Measurements from ENCODE around the gene PPP1R9A.

PPP1R9A gene

GRCh38 chr7:95323410-95324129, 416.2 kb downstream of the PPP1R9A start:
- DNase-seq = no peak

- no peak for DNase-seq
Observed at GRCh38 chr7:95324431-95324830, 417.0 kb downstream of the PPP1R9A start, which contains the start of gene PON1. Gene PON1, minus strand, starts transcription at chr7:95324532. Its CDS starts 57 bp downstream, at chr7:95324475.

GRCh38 chr7:95327356-95327755, 420.0 kb downstream of the PPP1R9A start:
- no peak for DNase-seq

- no peak for DNase-seq
Observed at GRCh38 chr7:95330204-95330960, 423.0 kb downstream of the PPP1R9A start.

- no peak for DNase-seq
Observed at GRCh38 chr7:95330961-95331337, 423.6 kb downstream of the PPP1R9A start.

GRCh38 chr7:95334447-95334846, 427.1 kb downstream of the PPP1R9A start:
- no peak for DNase-seq

GRCh38 chr7:95335093-95335492, 427.7 kb downstream of the PPP1R9A start:
- no peak for DNase-seq

- no peak for DNase-seq
Observed at GRCh38 chr7:95338832-95339231, 431.4 kb downstream of the PPP1R9A start.

- no peak for DNase-seq
Observed at GRCh38 chr7:95340491-95340890, 433.1 kb downstream of the PPP1R9A start.

- no peak for DNase-seq
Observed at GRCh38 chr7:95342029-95342428, 434.6 kb downstream of the PPP1R9A start.

- DNase-seq = no peak
Observed at GRCh38 chr7:95342642-95343307, 435.4 kb downstream of the PPP1R9A start.

Data from midbrain (tissue), 1 donor.